IMR-90 (cell line): ENCODE data around the gene MROH2B. TPM values are rescaled to one million over a fixed set of nuclear protein-coding genes. Genes with fewer than 3 reads are reported as not detected.

ENCODE experiments used
- ATAC-seq: fragments of 200-7000 bp; cut with Tn5 transposase; 2 replicates; pipeline ENCODE4 v1.9.1; 2020; ENCODE audit warnings: low read depth, mild to moderate bottlenecking, moderate library complexity
- BruUV-seq: library from RNA; stranded (reverse); fragments of 400-500 nt; replicated peaks from 2 replicates; lab custom pipeline; 2021; lab: Mats Ljungman, UMichigan
- CTCF ChIA-PET: fragments of 300-600 bp; formaldehyde crosslinking; extraction: SDS; loops from one replicate; lab custom pipeline; 2021; ENCODE audit warnings: antibody characterized with exemption; lab: Yijun Ruan, JAX
- POLR2A ChIA-PET: fragments of 300-600 bp; sonication (Branson Sonifier 250); formaldehyde crosslinking; loops from one replicate; lab custom pipeline; 2022; ENCODE audit warnings: antibody characterized with exemption; ENCODE audit not compliant: unreplicated experiment; lab: Charles Lee
- DNase-seq: peaks from one replicate; pipeline ENCODE4 v3.0.0; 2013
- H2AFZ ChIP-seq: replicated peaks from 2 replicates; pipeline ENCODE3; 2013; ENCODE audit warnings: low read length, mild to moderate bottlenecking; ENCODE audit not compliant: poor library complexity
- H2AK5ac ChIP-seq: 2 replicates; pipeline ENCODE4 v1.6.1; 2013; ENCODE audit warnings: low read depth, low read length, inconsistent platforms
- H2AK9ac ChIP-seq: replicated peaks from 2 replicates; pipeline ENCODE3; 2013; ENCODE audit warnings: mild to moderate bottlenecking, low read depth, low read length, moderate library complexity; ENCODE audit not compliant: poor library complexity
- H2BK120ac ChIP-seq: 2 replicates; pipeline ENCODE4 v1.6.1; 2013; ENCODE audit warnings: low read depth, low read length, inconsistent platforms
- H2BK15ac ChIP-seq: 3 replicates; pipeline ENCODE4 v1.6.1; 2013; ENCODE audit warnings: low read depth, low read length, inconsistent platforms
- H2BK20ac ChIP-seq: 2 replicates; pipeline ENCODE4 v1.6.1; 2013; ENCODE audit warnings: low read depth, mild to moderate bottlenecking, inconsistent platforms, low read length, moderate library complexity
- H2BK5ac ChIP-seq: 2 replicates; pipeline ENCODE4 v1.6.1; 2013; ENCODE audit warnings: mild to moderate bottlenecking, low read depth, low read length, inconsistent platforms; ENCODE audit not compliant: poor library complexity, severe bottlenecking
- H3K14ac ChIP-seq: replicated peaks from 2 replicates; pipeline ENCODE4 v1.6.1; 2013; ENCODE audit warnings: low read depth, low read length, inconsistent platforms
- H3K18ac ChIP-seq: 2 replicates; pipeline ENCODE4 v1.6.1; 2013; ENCODE audit warnings: low read depth, low read length, control low read depth
- H3K23ac ChIP-seq: 2 replicates; pipeline ENCODE4 v1.6.1; 2013; ENCODE audit warnings: low read depth, low read length, inconsistent platforms
- H3K27ac ChIP-seq: 2 replicates; pipeline ENCODE4 v1.5.1; 2013; ENCODE audit warnings: mild to moderate bottlenecking, control low read depth, low read length; ENCODE audit not compliant: insufficient read depth
- H3K27me3 ChIP-seq: 2 replicates; pipeline ENCODE4 v1.6.1; 2013; ENCODE audit warnings: low read length; ENCODE audit not compliant: control insufficient read depth, insufficient read depth
- H3K36me3 ChIP-seq: 2 replicates; pipeline ENCODE4 v1.6.1; 2013; ENCODE audit warnings: low read length, mixed read lengths; ENCODE audit not compliant: control insufficient read depth, insufficient read depth
- H3K4ac ChIP-seq: 2 replicates; pipeline ENCODE4 v1.6.1; 2013; ENCODE audit warnings: low read depth, low read length, inconsistent platforms
- H3K4me1 ChIP-seq: 2 replicates; pipeline ENCODE4 v1.6.1; 2013; ENCODE audit warnings: low read length, mixed read lengths; ENCODE audit not compliant: control insufficient read depth, insufficient read depth
- H3K4me2 ChIP-seq: 2 replicates; pipeline ENCODE4 v1.6.1; 2013; ENCODE audit warnings: low read depth, mild to moderate bottlenecking, control low read depth, low read length, moderate library complexity
- H3K4me3 ChIP-seq: 2 replicates; pipeline ENCODE4 v1.5.1; 2013; ENCODE audit warnings: low read depth, mild to moderate bottlenecking, control low read depth, low read length, moderate library complexity; ENCODE audit not compliant: insufficient read depth
- H3K56ac ChIP-seq: 2 replicates; pipeline ENCODE4 v1.6.1; 2013; ENCODE audit warnings: low read length, inconsistent platforms; ENCODE audit not compliant: insufficient read depth; ENCODE audit errors: extremely low read depth
- H3K79me1 ChIP-seq, 2 experiments: 2 replicates each; pipeline ENCODE4 v1.6.1; 2013; ENCODE audit warnings: low read length in 2 of 2, inconsistent platforms in 1 of 2, low read depth in 1 of 2
- H3K9ac ChIP-seq: 2 replicates; pipeline ENCODE4 v1.6.1; 2013; ENCODE audit warnings: low read depth, low read length, control low read depth
- H3K9me1 ChIP-seq: 2 replicates; pipeline ENCODE4 v1.6.1; 2013; ENCODE audit warnings: low read length, inconsistent platforms; ENCODE audit not compliant: insufficient read depth
- H3K9me3 ChIP-seq: 2 replicates; pipeline ENCODE4 v1.6.1; 2013; ENCODE audit warnings: low read length; ENCODE audit not compliant: control insufficient read depth, insufficient read depth
- H4K20me1 ChIP-seq: 2 replicates; pipeline ENCODE4 v1.6.1; 2013; ENCODE audit warnings: low read length, inconsistent platforms; ENCODE audit not compliant: insufficient read depth
- H4K5ac ChIP-seq: 2 replicates; pipeline ENCODE4 v1.6.1; 2013; ENCODE audit warnings: mild to moderate bottlenecking, low read depth, low read length, control low read depth
- H4K8ac ChIP-seq, 2 experiments: 2 replicates each; pipeline ENCODE4 v1.6.1; 2013; ENCODE audit warnings: low read depth in 2 of 2, low read length in 2 of 2, control low read depth in 1 of 2, inconsistent platforms in 1 of 2
- H4K91ac ChIP-seq: 2 replicates; pipeline ENCODE4 v1.6.1; 2013; ENCODE audit warnings: low read depth, low read length, inconsistent platforms; ENCODE audit not compliant: insufficient read depth
- CEBPB ChIP-seq: IDR thresholded peaks from 2 replicates; pipeline ENCODE4 v1.6.1; 2012; ENCODE audit warnings: low read depth, low read length, improper control_type of control experiment
- FOS ChIP-seq: fragments of 150-350 bp; IDR thresholded peaks from 2 replicates; pipeline ENCODE4 v1.6.1; 2016; ENCODE audit warnings: low read depth, low read length
- RAD21 ChIP-seq: IDR thresholded peaks from 2 replicates; pipeline ENCODE4 v1.6.1; 2012; ENCODE audit warnings: low read length, improper control_type of control experiment
- RFX5 ChIP-seq: IDR thresholded peaks from 2 replicates; pipeline ENCODE4 v1.8.0; 2012; ENCODE audit warnings: low read depth, mild to moderate bottlenecking, low read length, moderate library complexity
- WGBS, 2 experiments: methylation state at CpG; one replicate each; pipeline versions ENCODE4 v1.1.5 to v1.1.7; 2013; ENCODE audit warnings: missing lambda C conversion rate in 2 of 2; ENCODE audit not compliant: insufficient read length in 1 of 2; ENCODE audit errors: extremely low coverage in 2 of 2; 5-methylcytosine and 5-hydroxymethylcytosine counted together
- dilution Hi-C: fragments of 300-500 bp; cut with HindIII; formaldehyde crosslinking; loops from one replicate; pipeline ENCODE4 v1.14.3; 2018; ENCODE audit warnings: low sequenced_read_pairs; ENCODE audit not compliant: unreplicated experiment
- in situ Hi-C: fragments of 300-500 bp; cut with MboI; formaldehyde crosslinking; loops from 3 replicates; pipeline ENCODE4 v1.14.3; 2019; ENCODE audit warnings: low sequenced_read_pairs, inconsistent platforms, mixed read lengths
- intact Hi-C: fragments of 100-400 bp; cut with micrococcal nuclease; formaldehyde crosslinking; loops from 2 replicates; pipeline ENCODE4 v1.10.0; 2022
- polyA plus RNA-seq, 3 experiments: library from polyadenylated mRNA; depleted of rRNA; stranded (reverse); fragments of >200 nt; gene quantifications; 2 replicates each; pipeline ENCODE4 v1.2.3, GENCODE V29; 2012; ENCODE audit warnings: low replicate concordance in 1 of 3
- total RNA-seq: library from RNA; depleted of rRNA; stranded (reverse); fragments of >200 nt; gene quantifications from 2 replicates; pipeline ENCODE4 v1.2.3, GENCODE V29; 2012

MROH2B gene
- total and polyA plus RNA-seq, 2 of the 4 experiments (the other 2 are of a cell fraction) = not detected

DNA sequence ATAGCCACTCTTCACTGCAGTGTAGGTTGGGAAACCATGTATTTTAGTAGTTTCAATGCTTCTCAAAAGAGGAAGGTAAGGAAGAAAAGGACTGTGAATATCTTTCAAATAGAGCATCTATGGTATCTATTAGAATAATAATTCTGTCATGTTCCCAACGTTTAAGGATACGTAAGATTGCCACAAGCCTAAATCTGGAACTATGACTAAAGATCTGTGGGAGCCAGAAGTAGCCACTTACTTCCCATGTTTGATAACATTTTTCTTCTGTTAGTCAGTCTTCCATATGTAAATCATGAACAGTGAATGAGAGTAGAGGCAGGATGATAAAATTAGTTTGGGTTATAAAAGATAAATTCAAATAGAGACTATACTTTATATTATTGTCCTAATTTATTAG lies 16.3 kb upstream of the MROH2B start:
- H3K27me3 ChIP-seq = no peaks in the 10 kb centered on the region
- TF ChIP-seq RFX5 (no peak), FOS (peak; percentile 66; the same call in 1 of the 2 replicates), CEBPB (peak; percentile 39; the same call in 1 of the 2 replicates), RAD21 (no peak)
- H2BK15ac ChIP-seq = peak overlapping the region; percentile 78; the same call in 2 of the 3 replicates
- peak; percentile 98 for ATAC-seq
- no peaks in the 10 kb centered on the region for H3K36me3 ChIP-seq
- no peak overlapping the region for H3K9ac ChIP-seq
- peak overlapping the region; percentile 70; the same call in 1 of the 2 replicates for H3K56ac ChIP-seq
- H4K8ac ChIP-seq = peak overlapping the region; percentile 14 to 84; a peak in 3 of 4 replicates
- H3K27ac ChIP-seq = no peak overlapping the region
- no peak overlapping the region for H2AFZ ChIP-seq
- H3K4me2 ChIP-seq = peak overlapping the region; percentile 86; the same call in 1 of the 2 replicates
- ChIA-PET CTCF (interaction anchor here (0.6 to 0.7 kb wide), 2 partner anchors 109 to 1920 kb away, joined by 3 read pairs; no protein-coding TSS in a partner anchor), POLR2A (no interaction called here)
- peak overlapping the region; percentile 96; the same call in 1 of the 2 replicates for H3K18ac ChIP-seq
- H3K9me1 ChIP-seq = no peaks in the 10 kb centered on the region
- no peak overlapping the region for H3K4me3 ChIP-seq
- peak overlapping the region; percentile 83 for H3K14ac ChIP-seq
- intact Hi-C loops = no loop called here
- peak overlapping the region; percentile 100 for H2BK5ac ChIP-seq
- H3K79me1 ChIP-seq = no peaks in the 10 kb centered on the region
- no peaks in the 10 kb centered on the region for H4K20me1 ChIP-seq
- H2AK9ac ChIP-seq = no peak overlapping the region
- no peaks in the 10 kb centered on the region; the same call in 1 of the 2 replicates for H3K9me3 ChIP-seq
- peaks cover 7% of the 10 kb centered on the region for H3K4me1 ChIP-seq
- peak overlapping the region; percentile 45; the same call in 1 of the 2 replicates for H2AK5ac ChIP-seq
- H3K4ac ChIP-seq = peak overlapping the region; percentile 78; the same call in 1 of the 2 replicates
- peak overlapping the region; percentile 99; the same call in 1 of the 2 replicates for H4K5ac ChIP-seq
- in situ Hi-C loops = no loop called here
- H2BK120ac ChIP-seq = peak overlapping the region; percentile 96
- no peak overlapping the region for H4K91ac ChIP-seq
- DNase-seq = peak; percentile 96
- no CpG with 5 or more reads among the region's 2 CpGs for WGBS, 2 experiments
- peak overlapping the region; percentile 90; the same call in 1 of the 2 replicates for H3K23ac ChIP-seq
- peak overlapping the region; percentile 96 for H2BK20ac ChIP-seq
- no TSS peak for BruUV-seq
- dilution Hi-C loops = no loop called here
